Measurements from ENCODE around the gene PSTPIP2. TPM values are rescaled to one million over a fixed set of nuclear protein-coding genes. Genes with fewer than 3 reads are reported as not detected.

PSTPIP2 gene
- 10 to 100 TPM in 1 of 4 donors, 1 to 10 TPM in 3; 6.5 to 10.7 (median 8.7) TPM for total RNA-seq

- 0% methylated on average over 1 of the region's 75 CpGs; no CpG with 5 or more reads in 1 of the 2 donors for WGBS, 2 donors (ENCODE audit: low coverage in 1 of 2)
- TF ChIP-seq CTCF (IDR thresholded peaks at IDR 0.05) (no peak), POLR2AphosphoS5 (IDR thresholded peaks at IDR 0.05) (peak; percentile 22), POLR2A (IDR thresholded peaks at IDR 0.05) (peak in 1 of 2 donors; percentile 25)
- Histone ChIP-seq H3K4me1 (peaks cover 0 to 38% (median 9%) of the 10 kb centered on the region in 3 donors), H3K9me3 (no peaks in the 10 kb centered on the region), H3K36me3 (no peaks in the 10 kb centered on the region), H3K27me3 (no peaks in the 10 kb centered on the region), H3K27ac (peak within 1 kb of the TSS in 2 of 4 donors; percentile 38 to 75), H3K4me3 (peak within 1 kb of the TSS; percentile 42 to 88)
- peak; percentile 82 for ATAC-seq
These were observed at the start of gene PSTPIP2 for GRCh38 chr18:46071653-46072375. Gene PSTPIP2 (minus strand): TSS chr18:46072260. CDS start chr18:46072188, 72 bp downstream.

GRCh38 chr18:46113751-46114150 lies 41.7 kb upstream of the PSTPIP2 start:
- 67 to 88% methylated on average over 1 of the region's 1 CpG for whole genome bisulfite sequencing, 2 donors (ENCODE audit: low coverage in 1 of 2)
- H3K4me3 ChIP-seq: no peak overlapping the region
- TF ChIP-seq EP300 (IDR thresholded peaks at IDR 0.05) (no peak), POLR2AphosphoS5 (IDR thresholded peaks at IDR 0.05) (no peak), CTCF (IDR thresholded peaks at IDR 0.05) (no peak), POLR2A (IDR thresholded peaks at IDR 0.05) (no peak)

GRCh38 chr18:46110406-46110805 lies 38.3 kb upstream of the PSTPIP2 start:
- no peaks in the 10 kb centered on the region for H3K27me3 ChIP-seq
- no peak overlapping the region for H3K27ac ChIP-seq
- 80 to 94% methylated on average over 1 to 2 of the region's 3 CpGs for WGBS, 2 donors (ENCODE audit: low coverage in 1 of 2)

More at GRCh38 chr18:46113751-46114150, 41.7 kb upstream of the PSTPIP2 start:
- Histone ChIP-seq H3K4me1 (no peaks in the 10 kb centered on the region), H3K9me3 (no peaks in the 10 kb centered on the region), H3K36me3 (peaks cover 0 to 60% of the 10 kb centered on the region in 2 donors), H3K27ac (no peak overlapping the region), H3K27me3 (no peaks in the 10 kb centered on the region)
- ATAC-seq: no peak

GRCh38 chr18:46109386-46109785 lies 37.3 kb upstream of the PSTPIP2 start:
- Histone ChIP-seq H3K36me3 (peaks cover 0 to 43% of the 10 kb centered on the region in 2 donors), H3K4me1 (peaks cover 0 to 15% (median 0%) of the 10 kb centered on the region in 3 donors), H3K27ac (no peak overlapping the region), H3K27me3 (no peaks in the 10 kb centered on the region), H3K4me3 (no peak overlapping the region), H3K9me3 (no peaks in the 10 kb centered on the region)
- WGBS, 2 donors (ENCODE audit: low coverage in 1 of 2): 79 to 91% methylated on average over 4 to 5 of the region's 5 CpGs
- TF ChIP-seq EP300 (IDR thresholded peaks at IDR 0.05): no peak
- TF ChIP-seq POLR2AphosphoS5 (IDR thresholded peaks at IDR 0.05): no peak
- no peak for TF ChIP-seq CTCF (IDR thresholded peaks at IDR 0.05)
- TF ChIP-seq POLR2A (IDR thresholded peaks at IDR 0.05): no peak
- no peak for ATAC-seq

More at GRCh38 chr18:46110406-46110805, 38.3 kb upstream of the PSTPIP2 start:
- no peak for ATAC-seq
- no peak for TF ChIP-seq EP300 (IDR thresholded peaks at IDR 0.05)
- TF ChIP-seq POLR2AphosphoS5 (IDR thresholded peaks at IDR 0.05): no peak
- no peak for TF ChIP-seq CTCF (IDR thresholded peaks at IDR 0.05)
- TF ChIP-seq POLR2A (IDR thresholded peaks at IDR 0.05): no peak
- peaks cover 0 to 8% (median 0%) of the 10 kb centered on the region in 3 donors for H3K4me1 ChIP-seq
- H3K36me3 ChIP-seq: peaks cover 0 to 53% of the 10 kb centered on the region in 2 donors
- H3K4me3 ChIP-seq: no peak overlapping the region
- H3K9me3 ChIP-seq: no peaks in the 10 kb centered on the region

Measured in gastroesophageal sphincter (tissue), 4 donors.